ENCODE measurements around the gene TMEM164. TPM values are rescaled to one million over a fixed set of nuclear protein-coding genes. Genes with fewer than 3 reads are reported as not detected.

TMEM164 gene
- total and polyA plus RNA-seq, 10 of the 15 experiments (the other 5 are each of a cell fraction or from before 2014, with no cell fraction given), result 0.61 to 18.3 (median 7.0) TPM

- CTCF ChIA-PET, result interaction anchor here (1.4 to 1.5 kb wide), 3 partner anchors 39 to 142 kb away, joined by 3 to 6 read pairs (median 4); no protein-coding TSS in a partner anchor
- Histone ChIP-seq H3K4me2 (ENCODE audit: control insufficient read depth, insufficient read depth) (no peak overlapping the region; the same call in 1 of the 2 replicates), H3K4me1 (ENCODE audit: control insufficient read depth, insufficient read depth, low read length) (peaks cover 8% of the 10 kb centered on the region), H3K9me3 (replicated peaks; ENCODE audit: control insufficient read depth, insufficient read depth, low read length) (no peaks in the 10 kb centered on the region; the same call in 2 of the 3 replicates), H2AFZ (ENCODE audit: control insufficient read depth, low read depth, low read length) (no peak overlapping the region), H3K27ac (ENCODE audit: control insufficient read depth, insufficient read depth) (no peak overlapping the region), H4K20me1 (ENCODE audit: control insufficient read depth, insufficient read depth) (no peaks in the 10 kb centered on the region), H3K36me3 (ENCODE audit: control insufficient read depth in 2 of 2, insufficient read depth in 2 of 2, low read length in 1 of 2) (no peaks in the 10 kb centered on the region), H3K9ac (ENCODE audit: control insufficient read depth, insufficient read depth, low read length) (no peak overlapping the region), H3K4me3 (no peak overlapping the region), H3K79me2 (ENCODE audit: control insufficient read depth, insufficient read depth, low read length) (no peaks in the 10 kb centered on the region; the same call in none of the 2 replicates), H3K27me3 (replicated peaks in 1 of 2; ENCODE audit: control insufficient read depth in 2 of 2, insufficient read depth in 2 of 2, low read length in 1 of 2) (no peaks in the 10 kb centered on the region)
- DNase-seq (ENCODE audit: low read depth, low spot score), result no peak
- no peak for FAIRE-seq
- POLR2A ChIA-PET, result interaction anchor here (1.0 kb wide), 1 partner anchor 40 kb away, joined by 3 read pairs; no protein-coding TSS in a partner anchor
- no TSS peak for BruUV-seq (replicated peaks)
- intact Hi-C loops (cut with micrococcal nuclease; ENCODE audit: unreplicated experiment) (loop anchor here (10.0 kb wide), 2 partner anchors 141 to 469 kb away; partner anchors contain the start of gene NXT2), in situ Hi-C loops (cut with MboI) (no loop called here)
- 48% methylated on average over 8 of the region's 8 CpGs for WGBS (ENCODE audit: insufficient coverage, insufficient replicate concordance, low lambda C conversion rate, missing lambda C conversion rate)
- SMC1A ChIA-PET (ENCODE audit: uncharacterized antibody, unreplicated experiment), result interaction anchor here (2.5 kb wide), 1 partner anchor 40 kb away, joined by 6 read pairs; no protein-coding TSS in a partner anchor
- RAD21 ChIA-PET (ENCODE audit: unreplicated experiment), result no interaction called here
- ATAC-seq, result no peak
- TF ChIP-seq ZBTB11 (CRISPR knock-in tag; IDR thresholded peaks at IDR 0.05) (no peak), PRDM15 (CRISPR knock-in tag; IDR thresholded peaks at IDR 0.05) (no peak), CBX3 (IDR thresholded peaks at IDR 0.05; ENCODE audit: borderline replicate concordance, low read depth) (no peak), TAF1 (IDR thresholded peaks at IDR 0.05; ENCODE audit: borderline replicate concordance, low read depth, low read length) (no peak), BHLHE40 (IDR thresholded peaks at IDR 0.05; ENCODE audit: borderline replicate concordance in 1 of 2, low read depth in 2 of 2, low read length in 1 of 2) (no peak), ZNF592 (IDR thresholded peaks at IDR 0.05) (no peak), GABPA (IDR thresholded peaks at IDR 0.05; ENCODE audit: low read depth) (no peak), MLLT1 (IDR thresholded peaks at IDR 0.05) (no peak), IKZF1 (conservative IDR thresholded peaks at IDR 0.05) (no peak), TCF3 (IDR thresholded peaks at IDR 0.05; ENCODE audit: borderline replicate concordance, insufficient read depth, low read depth, low read length) (no peak)
Observed at GRCh38 chrX:110004215-110004614, 1.3 kb downstream of the TMEM164 start.

All from GM12878 (cell line).